Spleen (tissue), 7 donors: ENCODE results near the gene USP32.

ENCODE experiments used
- POLR2AphosphoS5 ChIP-seq, 3 donors: sonication (generic); formaldehyde crosslinking; IDR thresholded peaks; one replicate each; pipeline ENCODE4 v1.5.1; 2017; ENCODE audit warnings: antibody characterized with exemption in 3 of 3
- TF ChIP-seq, protein P1 (sequence below), 11 experiments: fragments of 200-600 bp in 7 of 11; fragments of 450-650 bp in 4 of 11; sonication (generic) in 4 of 11; IDR thresholded peaks in 8 of 11; conservative IDR thresholded peaks in 3 of 11; 1 replicate in 7 of 11; 2 replicates in 4 of 11; pipeline versions ENCODE4 v1.4.0 to v1.8.0; 2016 to 2021; ENCODE audit warnings: antibody characterized with exemption in 11 of 11, inconsistent platforms in 4 of 11, mild to moderate bottlenecking in 1 of 11
- donor health status: DM: no; HTN: no; CAD: no; lungs with moderate emphysema.
- donor health status: DM: no; HTN: no; CAD: no.
- donor health status: DM: no; HTN: no; CAD: no.

DNA sequence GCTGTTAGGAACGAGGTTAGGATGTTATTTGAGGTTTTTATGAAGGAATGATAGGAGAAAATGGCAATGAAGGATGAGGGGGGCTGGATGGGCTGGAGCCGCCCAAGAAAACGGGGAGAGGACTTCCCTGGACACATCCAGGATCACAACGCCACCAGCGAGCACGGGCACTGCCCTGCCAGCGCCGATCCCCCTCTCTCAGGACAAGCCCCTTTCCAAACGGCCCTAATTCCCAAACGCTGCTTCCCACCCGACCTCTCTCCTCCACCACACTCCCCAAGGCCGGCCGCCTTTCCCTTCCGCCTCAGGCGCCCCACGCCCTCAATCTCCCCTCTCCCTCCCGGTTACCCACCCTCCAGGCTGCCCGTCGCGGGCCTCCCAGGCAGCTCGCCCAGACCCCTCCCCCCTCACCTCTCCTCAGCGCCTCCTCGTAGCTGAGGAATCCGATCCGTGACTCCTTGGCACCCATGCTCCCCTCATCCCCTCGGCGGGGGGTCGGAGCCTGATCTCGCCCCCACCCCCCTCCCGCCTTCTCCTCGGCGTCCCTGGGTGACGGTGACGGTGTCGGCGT lies 377 bp downstream of the USP32 start:
- TF ChIP-seq, protein P1, sequence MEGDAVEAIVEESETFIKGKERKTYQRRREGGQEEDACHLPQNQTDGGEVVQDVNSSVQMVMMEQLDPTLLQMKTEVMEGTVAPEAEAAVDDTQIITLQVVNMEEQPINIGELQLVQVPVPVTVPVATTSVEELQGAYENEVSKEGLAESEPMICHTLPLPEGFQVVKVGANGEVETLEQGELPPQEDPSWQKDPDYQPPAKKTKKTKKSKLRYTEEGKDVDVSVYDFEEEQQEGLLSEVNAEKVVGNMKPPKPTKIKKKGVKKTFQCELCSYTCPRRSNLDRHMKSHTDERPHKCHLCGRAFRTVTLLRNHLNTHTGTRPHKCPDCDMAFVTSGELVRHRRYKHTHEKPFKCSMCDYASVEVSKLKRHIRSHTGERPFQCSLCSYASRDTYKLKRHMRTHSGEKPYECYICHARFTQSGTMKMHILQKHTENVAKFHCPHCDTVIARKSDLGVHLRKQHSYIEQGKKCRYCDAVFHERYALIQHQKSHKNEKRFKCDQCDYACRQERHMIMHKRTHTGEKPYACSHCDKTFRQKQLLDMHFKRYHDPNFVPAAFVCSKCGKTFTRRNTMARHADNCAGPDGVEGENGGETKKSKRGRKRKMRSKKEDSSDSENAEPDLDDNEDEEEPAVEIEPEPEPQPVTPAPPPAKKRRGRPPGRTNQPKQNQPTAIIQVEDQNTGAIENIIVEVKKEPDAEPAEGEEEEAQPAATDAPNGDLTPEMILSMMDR (IDR thresholded peaks at IDR 0.05 in 8 of 11, conservative IDR thresholded peaks at IDR 0.05 in 3 of 11) = no peak
- TF ChIP-seq POLR2AphosphoS5 (IDR thresholded peaks at IDR 0.05) = no peak
